ENCODE data around the gene ADGRG1.

Gene ADGRG1

GRCh38 chr16:57687363-57687929 lies 59.0 kb downstream of the ADGRG1 start:
- DNase-seq: no peak

- no peak for DNase-seq
Observed at GRCh38 chr16:57688487-57688986, 60.1 kb downstream of the ADGRG1 start.

GRCh38 chr16:57688987-57689761 lies 60.7 kb downstream of the ADGRG1 start:
- DNase-seq: no peak

GRCh38 chr16:57689762-57690558 lies 61.5 kb downstream of the ADGRG1 start:
- DNase-seq: no peak

GRCh38 chr16:57690782-57691471 lies 62.5 kb downstream of the ADGRG1 start:
- DNase-seq: no peak

GRCh38 chr16:57692636-57693035 lies 64.2 kb downstream of the ADGRG1 start:
- no peak for DNase-seq

- no peak for DNase-seq
Observed at GRCh38 chr16:57693550-57693949, 65.1 kb downstream of the ADGRG1 start.

- DNase-seq: no peak
Observed at GRCh38 chr16:57694231-57694724, 65.8 kb downstream of the ADGRG1 start.

GRCh38 chr16:57694725-57695679 lies 66.6 kb downstream of the ADGRG1 start, which contains the start of gene DRC7:
DRC7 (plus strand) TSS chr16:57694806; CDS start chr16:57697950, 3,144 bp downstream.
- peak; percentile 14 for DNase-seq

GRCh38 chr16:57695680-57696069 lies 67.2 kb downstream of the ADGRG1 start:
- DNase-seq: no peak

- DNase-seq: no peak
Observed at GRCh38 chr16:57696240-57696639, 67.8 kb downstream of the ADGRG1 start.

GRCh38 chr16:57697896-57698537 lies 69.6 kb downstream of the ADGRG1 start:
- DNase-seq: no peak

GRCh38 chr16:57698812-57699405 lies 70.5 kb downstream of the ADGRG1 start:
- DNase-seq: no peak

- no peak for DNase-seq
Observed at GRCh38 chr16:57699481-57699880, 71.1 kb downstream of the ADGRG1 start.

GRCh38 chr16:57699899-57700298 lies 71.5 kb downstream of the ADGRG1 start:
- DNase-seq: no peak

GRCh38 chr16:57700781-57701551 lies 72.5 kb downstream of the ADGRG1 start:
- no peak for DNase-seq

GRCh38 chr16:57701759-57702371 lies 73.4 kb downstream of the ADGRG1 start:
- DNase-seq: no peak

GRCh38 chr16:57703416-57704010 lies 75.1 kb downstream of the ADGRG1 start:
- no peak for DNase-seq

Data from DMS79 (cell line).